MG63 (cell line): ENCODE measurements around the gene PC. TPM values are rescaled to one million over a fixed set of nuclear protein-coding genes. Genes with fewer than 3 reads are reported as not detected.
A peak's percentile ranks its signal among the peaks of the same experiment; 100 is the strongest.

Experiments used
- DNase-seq: peaks from one replicate; pipeline ENCODE4 v3.0.0-alpha.2; 2020
- H3K27me3 ChIP-seq: fragments of 250-450 bp; sonication (Bioruptor Pico); 2 replicates; pipeline ENCODE4 v1.5.1; 2020; ENCODE audit warnings: mild to moderate bottlenecking, moderate library complexity
- H3K36me3 ChIP-seq: fragments of 250-450 bp; sonication (Bioruptor Pico); 2 replicates; pipeline ENCODE4 v1.5.1; 2020; ENCODE audit warnings: mild to moderate bottlenecking, moderate library complexity
- H3K4me3 ChIP-seq: fragments of 250-450 bp; sonication (Bioruptor Pico); 2 replicates; pipeline ENCODE4 v1.5.1; 2020; ENCODE audit warnings: mild to moderate bottlenecking, moderate library complexity
- H3K9me3 ChIP-seq: fragments of 250-450 bp; sonication (Bioruptor Pico); 2 replicates; pipeline ENCODE4 v1.5.1; 2020; ENCODE audit warnings: mild to moderate bottlenecking, moderate library complexity
- total RNA-seq: library from RNA; depleted of rRNA; stranded (reverse); fragments of >200 nt; shearing (Covaris generic); gene quantifications from 2 replicates; pipeline ENCODE4 v1.2.3, GENCODE V29; 2014; ENCODE audit warnings: low replicate concordance

The PC gene
- total RNA-seq, 1 experiment from 2014 or later: 13.0 TPM

DNA sequence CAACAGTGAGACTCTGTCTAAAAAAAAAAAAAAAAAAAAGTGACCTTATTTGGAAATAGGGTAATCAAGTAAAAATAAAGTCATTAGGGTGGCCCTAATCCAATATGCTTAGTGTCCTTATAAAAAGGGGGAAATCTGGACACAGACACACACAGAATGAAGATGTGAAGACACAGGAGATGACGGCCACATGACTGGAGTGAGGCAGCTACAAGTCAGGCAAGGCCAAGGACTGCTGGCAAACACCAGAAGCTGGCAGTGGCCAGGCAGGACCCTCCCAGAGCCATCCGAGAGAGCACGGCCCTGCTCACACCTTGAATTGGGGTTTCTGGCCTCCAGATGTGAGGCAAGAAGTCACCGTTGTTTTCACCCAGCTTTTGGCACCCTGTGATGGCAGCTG lies 72.7 kb downstream of the PC start:
- Histone ChIP-seq H3K9me3 (no peaks in the 10 kb centered on the region), H3K4me3 (no peak overlapping the region), H3K36me3 (no peaks in the 10 kb centered on the region), H3K27me3 (no peaks in the 10 kb centered on the region)
- no peak for DNase-seq

DNA sequence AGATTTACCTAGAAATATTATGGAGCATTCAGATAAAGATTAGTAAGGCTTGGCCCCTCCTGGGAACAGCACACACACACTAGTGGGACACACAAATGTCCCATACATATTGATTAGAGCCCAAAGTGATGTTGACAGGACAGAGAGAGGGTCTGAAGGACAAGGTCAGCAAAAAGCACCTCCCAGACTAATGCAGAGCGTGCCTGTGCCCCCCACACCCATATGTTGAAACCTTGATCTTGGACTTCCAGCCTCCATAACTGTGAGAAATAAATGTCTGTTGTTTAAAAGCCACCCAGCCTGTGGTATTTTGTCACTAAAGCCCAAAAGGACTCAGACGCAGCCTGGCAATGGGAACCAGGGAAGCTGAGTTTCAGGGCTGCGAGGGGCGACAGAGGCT lies 73.7 kb downstream of the PC start:
- Histone ChIP-seq H3K36me3 (no peaks in the 10 kb centered on the region), H3K9me3 (no peaks in the 10 kb centered on the region), H3K4me3 (no peak overlapping the region), H3K27me3 (no peaks in the 10 kb centered on the region)
- DNase-seq: no peak

- no peaks in the 10 kb centered on the region for H3K36me3 ChIP-seq
- H3K27me3 ChIP-seq: no peaks in the 10 kb centered on the region
- no peak overlapping the region for H3K4me3 ChIP-seq
- DNase-seq: peak; percentile 51
- H3K9me3 ChIP-seq: no peaks in the 10 kb centered on the region
Measured at GRCh38 chr11:66883016-66883965, 74.9 kb downstream of the PC start.

- Histone ChIP-seq H3K9me3 (no peaks in the 10 kb centered on the region), H3K27me3 (no peaks in the 10 kb centered on the region), H3K4me3 (no peak overlapping the region), H3K36me3 (no peaks in the 10 kb centered on the region)
- no peak for DNase-seq
Measured at GRCh38 chr11:66882561-66883015, 75.6 kb downstream of the PC start.

- Histone ChIP-seq H3K27me3 (no peaks in the 10 kb centered on the region), H3K36me3 (no peaks in the 10 kb centered on the region), H3K9me3 (no peaks in the 10 kb centered on the region), H3K4me3 (no peak overlapping the region)
- no peak for DNase-seq
Measured at GRCh38 chr11:66881927-66882452, 76.2 kb downstream of the PC start.

- no peaks in the 10 kb centered on the region for H3K9me3 ChIP-seq
- no peak for DNase-seq
- no peak overlapping the region for H3K4me3 ChIP-seq
- no peaks in the 10 kb centered on the region for H3K27me3 ChIP-seq
- H3K36me3 ChIP-seq: no peaks in the 10 kb centered on the region
Measured at GRCh38 chr11:66881451-66881835, 76.7 kb downstream of the PC start.

DNA sequence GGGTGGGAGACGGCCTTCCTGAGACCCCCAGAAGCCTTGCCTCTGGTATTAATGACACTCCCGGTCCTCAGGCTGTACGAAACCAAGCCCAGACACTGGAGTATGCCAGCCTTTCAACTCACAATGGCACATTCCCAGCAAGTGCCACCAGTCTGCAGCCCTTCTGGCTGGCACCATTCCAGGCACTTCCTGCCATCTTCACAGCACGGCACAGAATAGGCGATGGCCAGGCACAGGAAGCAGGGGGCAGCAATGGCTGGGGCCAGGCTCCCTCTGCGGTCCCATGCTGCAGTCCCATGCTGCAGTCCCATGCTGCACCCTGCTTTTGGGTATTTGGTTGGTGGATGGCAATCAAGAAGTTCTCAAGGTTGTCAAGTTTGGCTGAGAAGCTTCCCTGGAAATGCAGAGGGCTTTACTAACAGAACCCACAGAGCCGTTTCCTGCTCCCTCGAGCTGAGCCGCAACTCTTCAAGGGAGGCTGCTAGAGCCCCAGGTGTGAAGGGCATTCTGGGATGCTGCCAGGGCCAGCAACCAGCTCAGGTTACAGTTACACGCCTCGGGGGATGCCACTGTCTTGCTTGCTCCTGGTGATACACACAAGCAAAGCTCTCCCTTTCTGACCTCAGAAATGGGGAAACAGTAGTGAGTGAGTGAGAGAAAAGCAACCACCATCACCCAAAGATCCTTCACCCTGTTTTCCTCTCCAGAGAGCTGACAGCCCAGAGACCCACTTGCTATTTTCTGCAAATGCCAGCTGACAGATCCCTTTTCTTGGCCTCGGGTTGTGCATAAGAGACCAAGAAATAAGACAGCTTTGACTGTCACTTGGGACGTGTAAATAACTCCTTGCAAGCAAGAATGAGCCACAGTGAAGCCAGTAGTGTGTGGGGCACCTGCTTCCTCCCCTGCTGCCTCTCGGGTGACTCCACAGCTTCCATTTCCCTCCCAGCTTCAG lies 77.4 kb downstream of the PC start:
- DNase-seq: no peak
- Histone ChIP-seq H3K4me3 (no peak overlapping the region), H3K27me3 (no peaks in the 10 kb centered on the region), H3K36me3 (no peaks in the 10 kb centered on the region), H3K9me3 (no peaks in the 10 kb centered on the region)

DNA sequence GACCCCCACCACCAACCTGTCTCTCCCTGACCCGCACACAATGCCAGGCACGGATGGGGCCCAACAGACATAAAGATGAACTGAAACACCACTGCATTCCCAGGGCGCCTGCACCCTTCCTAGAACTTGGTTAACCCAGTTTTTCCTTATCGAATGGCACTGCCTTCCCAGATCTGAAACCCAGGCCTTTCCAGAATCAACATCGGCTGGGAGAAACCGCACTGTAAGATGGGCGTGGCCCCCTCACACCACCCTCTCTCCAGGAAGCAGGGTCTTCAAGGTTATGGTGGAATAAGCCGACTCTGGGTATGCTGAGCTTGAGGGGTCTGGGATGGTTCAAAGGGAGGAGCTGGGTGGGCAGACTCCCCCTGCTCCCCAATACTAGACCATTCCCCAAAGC lies 78.2 kb downstream of the PC start:
- H3K36me3 ChIP-seq: no peaks in the 10 kb centered on the region
- no peaks in the 10 kb centered on the region for H3K9me3 ChIP-seq
- DNase-seq: no peak
- no peaks in the 10 kb centered on the region for H3K27me3 ChIP-seq
- no peak overlapping the region for H3K4me3 ChIP-seq

GRCh38 chr11:66879583-66879982 lies 78.6 kb downstream of the PC start:
- H3K4me3 ChIP-seq: no peak overlapping the region
- no peaks in the 10 kb centered on the region for H3K27me3 ChIP-seq
- H3K9me3 ChIP-seq: no peaks in the 10 kb centered on the region
- no peak for DNase-seq
- no peaks in the 10 kb centered on the region for H3K36me3 ChIP-seq

DNA sequence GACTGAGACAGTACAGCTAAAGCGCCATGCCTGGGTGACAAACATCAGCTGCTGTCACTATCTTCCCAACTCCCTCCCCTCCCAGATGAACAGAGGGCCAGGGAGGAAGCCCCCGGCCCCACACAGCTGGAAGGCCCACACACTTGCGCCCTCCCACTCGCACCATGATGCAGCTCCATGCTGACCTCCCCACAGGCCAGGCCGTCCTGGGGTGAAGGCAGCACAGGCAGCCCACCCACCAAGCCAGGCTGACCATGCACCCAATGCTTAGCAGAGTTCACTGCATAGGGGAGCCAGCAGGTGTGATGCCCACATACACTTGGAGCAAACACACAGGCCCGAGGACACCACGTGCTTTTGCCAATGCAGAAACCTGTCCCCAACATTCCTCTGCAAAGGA lies 79.2 kb downstream of the PC start:
- H3K9me3 ChIP-seq: no peaks in the 10 kb centered on the region

GRCh38 chr11:66878474-66878873 lies 79.7 kb downstream of the PC start:
- H3K27me3 ChIP-seq: no peaks in the 10 kb centered on the region
- no peak for DNase-seq
- H3K4me3 ChIP-seq: no peak overlapping the region

More for the DNA sequence above, 79.2 kb downstream of the PC start:
- DNase-seq: no peak
- Histone ChIP-seq H3K36me3 (no peaks in the 10 kb centered on the region), H3K27me3 (no peaks in the 10 kb centered on the region), H3K4me3 (no peak overlapping the region)

GRCh38 chr11:66877588-66878385 lies 80.4 kb downstream of the PC start:
- H3K27me3 ChIP-seq: no peaks in the 10 kb centered on the region
- no peak for DNase-seq
- no peak overlapping the region for H3K4me3 ChIP-seq
- no peaks in the 10 kb centered on the region for H3K36me3 ChIP-seq
- no peaks in the 10 kb centered on the region for H3K9me3 ChIP-seq

More at GRCh38 chr11:66878474-66878873, 79.7 kb downstream of the PC start:
- H3K36me3 ChIP-seq: no peaks in the 10 kb centered on the region
- no peaks in the 10 kb centered on the region for H3K9me3 ChIP-seq

DNA sequence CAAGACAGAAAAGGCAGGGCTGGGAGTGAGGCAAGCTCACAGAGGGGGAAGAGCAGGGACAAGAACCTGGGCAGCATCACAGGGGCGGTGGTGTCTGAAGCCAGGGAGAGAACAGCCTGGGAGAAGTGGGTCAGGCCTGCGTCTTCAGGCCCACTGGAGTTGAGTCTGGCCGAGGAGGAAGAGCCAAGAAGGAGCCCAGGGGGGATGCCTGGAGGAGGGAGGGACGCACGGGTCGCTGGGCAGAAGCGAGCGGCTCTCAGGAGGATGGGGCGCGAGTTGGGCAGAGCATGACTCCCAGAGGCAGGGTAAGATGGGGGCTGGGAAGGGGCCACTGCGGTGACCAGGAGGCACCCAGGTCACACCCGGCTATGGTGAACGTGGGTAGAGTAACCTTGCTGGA lies 82.8 kb downstream of the PC start:
- H3K9me3 ChIP-seq: no peaks in the 10 kb centered on the region
- DNase-seq: no peak
- H3K36me3 ChIP-seq: no peaks in the 10 kb centered on the region
- no peaks in the 10 kb centered on the region for H3K27me3 ChIP-seq
- no peak overlapping the region for H3K4me3 ChIP-seq

GRCh38 chr11:66874232-66874631 lies 84.0 kb downstream of the PC start:
- Histone ChIP-seq H3K27me3 (no peaks in the 10 kb centered on the region), H3K9me3 (no peaks in the 10 kb centered on the region), H3K36me3 (no peaks in the 10 kb centered on the region), H3K4me3 (no peak overlapping the region)
- DNase-seq: no peak

GRCh38 chr11:66871521-66871901 lies 86.7 kb downstream of the PC start:
- Histone ChIP-seq H3K4me3 (no peak overlapping the region), H3K36me3 (no peaks in the 10 kb centered on the region), H3K27me3 (no peaks in the 10 kb centered on the region), H3K9me3 (no peaks in the 10 kb centered on the region)
- DNase-seq: no peak
